Endothelial cell of umbilical vein (primary cell): ENCODE results near the gene TDP1. TPM values are rescaled to one million over a fixed set of nuclear protein-coding genes. Genes with fewer than 3 reads are reported as not detected.

Source experiments
- BruUV-seq: library from RNA; stranded (reverse); fragments of 400-500 nt; replicated peaks from 2 replicates; lab custom pipeline; 2021; lab: Mats Ljungman, UMichigan
- CTCF ChIA-PET: fragments of 300-600, 350-600 bp; sonication (Branson Sonifier 250); formaldehyde crosslinking; loops from one replicate; lab custom pipeline; 2021; ENCODE audit warnings: antibody characterized with exemption, inconsistent platforms; lab: Charles Lee
- POLR2A ChIA-PET: fragments of 300-600, 350-600 bp; sonication (Branson Sonifier 250); formaldehyde crosslinking; loops from one replicate; lab custom pipeline; 2021; ENCODE audit warnings: antibody characterized with exemption, inconsistent platforms; lab: Charles Lee
- DNase-seq: peaks from one replicate; pipeline ENCODE4 v3.0.0-alpha.2; 2011; ENCODE audit warnings: low read depth, low spot score
- FAIRE-seq: peaks from 2 replicates; lab custom pipeline; 2011; peaks lifted over from hg19 to GRCh38; lab: Jason Lieb, UNC
- H2AFZ ChIP-seq: 2 replicates; pipeline ENCODE4 v1.6.0; 2012; ENCODE audit warnings: low read depth, low read length, control low read depth, inconsistent platforms
- H3K27ac ChIP-seq: 2 replicates; pipeline ENCODE4 v1.5.1; 2011; ENCODE audit warnings: low read depth, mild to moderate bottlenecking, control low read depth, low read length, moderate library complexity; ENCODE audit not compliant: insufficient read depth
- H3K27me3 ChIP-seq, 2 experiments: 2 replicates each; pipeline versions ENCODE4 v1.6.0 to v1.6.1; 2011; ENCODE audit warnings: low read length in 2 of 2, mixed read lengths in 1 of 2; ENCODE audit not compliant: control insufficient read depth in 2 of 2, insufficient read depth in 2 of 2
- H3K36me3 ChIP-seq, 2 experiments: 2 replicates in 1 of 2; 3 replicates in 1 of 2; pipeline ENCODE4 v1.5.1; 2011; ENCODE audit warnings: low read length in 2 of 2, mild to moderate bottlenecking in 1 of 2, moderate library complexity in 1 of 2; ENCODE audit not compliant: control insufficient read depth in 2 of 2, insufficient read depth in 2 of 2; ENCODE audit errors: extremely low read depth in 1 of 2
- H3K4me1 ChIP-seq: 3 replicates; pipeline ENCODE4 v1.5.1; 2011; ENCODE audit warnings: mild to moderate bottlenecking, low read length; ENCODE audit not compliant: control insufficient read depth, insufficient read depth; ENCODE audit errors: extremely low read depth
- H3K4me2 ChIP-seq: 2 replicates; pipeline ENCODE4 v1.6.1; 2011; ENCODE audit warnings: low read length, control low read depth, mixed read lengths; ENCODE audit not compliant: insufficient read depth
- H3K4me3 ChIP-seq, 3 experiments: fragments of 200-600 bp in 1 of 3; sonication (generic), shearing (Covaris generic) in 1 of 3; replicated peaks in 1 of 3; 2 replicates each; pipeline ENCODE4 v1.5.1; 2011 to 2016; ENCODE audit warnings: control low read depth in 3 of 3, low read length in 3 of 3, mild to moderate bottlenecking in 2 of 3, inconsistent platforms in 1 of 3, low read depth in 1 of 3, moderate library complexity in 1 of 3; ENCODE audit not compliant: insufficient read depth in 1 of 3
- H3K79me2 ChIP-seq: 2 replicates; pipeline ENCODE4 v1.6.0; 2012; ENCODE audit warnings: low read length, inconsistent platforms; ENCODE audit not compliant: control insufficient read depth, insufficient read depth
- H3K9ac ChIP-seq: replicated peaks from 2 replicates; pipeline ENCODE3; 2011; ENCODE audit warnings: low read length, control low read depth; ENCODE audit not compliant: insufficient read depth; ENCODE audit errors: extremely low read depth
- H3K9me1 ChIP-seq: replicated peaks from 3 replicates; pipeline ENCODE4 v1.6.0; 2011; ENCODE audit warnings: mild to moderate bottlenecking, low read length; ENCODE audit not compliant: control insufficient read depth, insufficient read depth; ENCODE audit errors: extremely low read depth
- H3K9me3 ChIP-seq: replicated peaks from 2 replicates; pipeline ENCODE4 v1.5.1; 2012; ENCODE audit warnings: low read length, inconsistent platforms; ENCODE audit not compliant: control insufficient read depth, insufficient read depth
- H4K20me1 ChIP-seq: replicated peaks from 2 replicates; pipeline ENCODE3; 2011; ENCODE audit warnings: mild to moderate bottlenecking, low read length; ENCODE audit not compliant: control insufficient read depth, insufficient read depth; ENCODE audit errors: extremely low read depth
- CTCF ChIP-seq, 2 donors: IDR thresholded peaks; 1 replicate in 1 of 2; 2 replicates in 1 of 2; pipeline ENCODE4 v1.5.1; 2011; ENCODE audit warnings: low read length in 2 of 2, mild to moderate bottlenecking in 2 of 2, moderate library complexity in 2 of 2, control low read depth in 1 of 2, inconsistent platforms in 1 of 2, low read depth in 1 of 2; ENCODE audit not compliant: insufficient read depth in 1 of 2; ENCODE audit errors: extremely low read depth in 1 of 2
- EZH2 ChIP-seq: IDR thresholded peaks from 2 replicates; pipeline ENCODE4 v1.6.1; 2012; ENCODE audit warnings: borderline replicate concordance, low read depth, mild to moderate bottlenecking, moderate library complexity, low read length, inconsistent platforms; ENCODE audit not compliant: severe bottlenecking
- FOS ChIP-seq: IDR thresholded peaks from 2 replicates; pipeline ENCODE4 v1.6.1; 2011; ENCODE audit warnings: mild to moderate bottlenecking, low read length, moderate library complexity, borderline replicate concordance; ENCODE audit not compliant: insufficient read depth
- GATA2 ChIP-seq: IDR thresholded peaks from 2 replicates; pipeline ENCODE4 v1.7.0; 2011; ENCODE audit warnings: low read depth, mild to moderate bottlenecking, moderate library complexity, mixed read lengths, low read length; ENCODE audit not compliant: insufficient read length, insufficient read depth
- JUN ChIP-seq: IDR thresholded peaks from 2 replicates; pipeline ENCODE4 v1.6.1; 2011; ENCODE audit warnings: borderline replicate concordance, low read depth; ENCODE audit not compliant: insufficient read length, insufficient read depth
- MYC ChIP-seq: IDR thresholded peaks from one replicate; pipeline ENCODE4 v1.6.1; 2011; ENCODE audit warnings: mild to moderate bottlenecking, low read depth, low read length
- POLR2A ChIP-seq: IDR thresholded peaks from 2 replicates; pipeline ENCODE4 v1.6.1; 2012; ENCODE audit warnings: low read depth, mild to moderate bottlenecking, control low read depth, low read length
- POLR2AphosphoS5 ChIP-seq: IDR thresholded peaks from 2 replicates; pipeline ENCODE4 v1.6.1; 2012; ENCODE audit warnings: low read depth, mild to moderate bottlenecking, control low read depth, low read length, moderate library complexity; ENCODE audit not compliant: insufficient read depth
- dilution Hi-C: fragments of 300-500 bp; cut with MboI; formaldehyde crosslinking; loops from one replicate; pipeline ENCODE4 v1.15.0; 2019; ENCODE audit warnings: low sequenced_read_pairs; ENCODE audit not compliant: extremely low pct_ligation_motif_present
- intact Hi-C: fragments of 100-400 bp; cut with micrococcal nuclease; formaldehyde crosslinking; loops from one replicate; pipeline ENCODE4 v1.10.0; 2022
- polyA plus RNA-seq, 4 experiments: library from polyadenylated mRNA; depleted of rRNA in 3 of 4; stranded (reverse) in 3 of 4; unstranded in 1 of 4; fragments of >200 nt; gene quantifications; 2 replicates each; pipeline versions ENCODE4 v1.2.1 to v1.2.3, GENCODE V29; 2011 to 2012; ENCODE audit warnings: missing spikeins in 1 of 4
- total RNA-seq: library from RNA; stranded (reverse); gene quantifications from 2 replicates; pipeline ENCODE4 v1.2.3, GENCODE V29; 2021
- TF ChIP-seq, protein P1 (sequence below): IDR thresholded peaks from 2 replicates; pipeline ENCODE4 v1.6.1; 2011; ENCODE audit not compliant: insufficient read depth, insufficient read length

Gene TDP1
- total and polyA plus RNA-seq, 2 donors (not counting 3 experiments of a cell fraction or from before 2014, with no cell fraction given) = 14.1 to 30.5 TPM

DNA sequence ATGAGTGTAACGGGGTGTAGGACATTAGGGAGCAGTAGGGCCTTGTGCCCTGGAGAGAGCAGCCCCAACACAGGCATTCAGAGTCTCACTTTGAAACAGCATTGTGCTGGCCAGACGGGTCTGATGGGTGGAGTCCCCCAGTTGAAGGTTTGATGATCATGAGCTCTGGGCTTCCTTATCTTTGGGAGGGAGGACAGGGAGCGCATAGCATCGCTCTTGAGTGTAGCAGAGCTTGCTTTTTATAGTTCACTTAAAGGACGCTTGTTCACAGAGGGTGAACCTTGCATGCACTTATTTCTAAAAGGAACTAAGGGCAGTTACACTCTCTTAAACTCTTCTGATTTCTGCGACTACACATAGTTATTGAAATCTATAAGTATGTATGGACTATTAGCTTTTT is 116.6 kb downstream of the TDP1 start:
- Histone ChIP-seq H3K9me3 (no peaks in the 10 kb centered on the region), H3K4me3 (no peak overlapping the region), H2AFZ (no peak overlapping the region), H3K27me3 (peaks cover 3 to 24% of the 10 kb centered on the region in 2 experiments), H3K27ac (no peak overlapping the region), H3K36me3 (no peaks in the 10 kb centered on the region), H3K4me1 (no peaks in the 10 kb centered on the region), H3K79me2 (no peaks in the 10 kb centered on the region), H3K9me1 (no peaks in the 10 kb centered on the region), H4K20me1 (no peaks in the 10 kb centered on the region), H3K9ac (no peak overlapping the region), H3K4me2 (no peak overlapping the region)
- ChIA-PET POLR2A (no interaction called here), CTCF (interaction anchor here (1.3 kb wide), 1 partner anchor 14 kb away, joined by 3 read pairs; no protein-coding TSS in a partner anchor)
- DNase-seq = no peak
- no TSS peak for BruUV-seq
- dilution Hi-C loops = no loop called here
- no peak for TF ChIP-seq EZH2
- TF ChIP-seq FOS = no peak
- no peak for TF ChIP-seq POLR2AphosphoS5
- no peak for TF ChIP-seq GATA2
- TF ChIP-seq POLR2A = no peak
- TF ChIP-seq, protein P1, sequence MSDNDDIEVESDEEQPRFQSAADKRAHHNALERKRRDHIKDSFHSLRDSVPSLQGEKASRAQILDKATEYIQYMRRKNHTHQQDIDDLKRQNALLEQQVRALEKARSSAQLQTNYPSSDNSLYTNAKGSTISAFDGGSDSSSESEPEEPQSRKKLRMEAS = no peak
- TF ChIP-seq JUN = no peak
- no peak for TF ChIP-seq CTCF (IDR thresholded peaks at IDR 0.05; ENCODE audit: extremely low read depth in 1 of 2, insufficient read depth in 1 of 2, low read depth in 1 of 2, low read length in 2 of 2)
- no peak for TF ChIP-seq MYC
- FAIRE-seq = no peak
- intact Hi-C loops = no loop called here
